GM12878 (cell line): ENCODE measurements around the gene ZDHHC7.

ENCODE experiments used
- BHLHE40 ChIP-seq, 2 experiments: fragments of 450-650 bp in 1 of 2; IDR thresholded peaks; 2 replicates each; pipeline ENCODE4 v1.6.1; 2011 to 2017; ENCODE audit warnings: low read depth in 2 of 2, borderline replicate concordance in 1 of 2, improper control_type of control experiment in 1 of 2, low read length in 1 of 2, mild to moderate bottlenecking in 1 of 2
- CTCF ChIP-seq, 3 experiments: IDR thresholded peaks in 2 of 3; conservative IDR thresholded peaks in 1 of 3; 2 replicates each; pipeline ENCODE4 v1.5.1; 2011; ENCODE audit warnings: low read depth in 3 of 3, low read length in 3 of 3, mild to moderate bottlenecking in 3 of 3, control low read depth in 2 of 3, moderate library complexity in 2 of 3, inconsistent platforms in 1 of 3, mixed read lengths in 1 of 3; ENCODE audit not compliant: control insufficient read depth in 2 of 3, insufficient read depth in 1 of 3; ENCODE audit errors: extremely low read depth in 1 of 3
- ESRRA ChIP-seq: IDR thresholded peaks from 2 replicates; pipeline ENCODE4 v1.6.1; 2012; ENCODE audit warnings: mild to moderate bottlenecking, low read length, improper control_type of control experiment
- EZH2 ChIP-seq: IDR thresholded peaks from 2 replicates; pipeline ENCODE4 v1.6.1; 2012; ENCODE audit warnings: low read depth, mild to moderate bottlenecking, control low read depth, inconsistent platforms, low read length, borderline replicate concordance; ENCODE audit not compliant: control insufficient read depth
- GABPA ChIP-seq: IDR thresholded peaks from 2 replicates; pipeline ENCODE4 v1.6.1; 2014; ENCODE audit warnings: antibody characterized with exemption, low read depth, mild to moderate bottlenecking, inconsistent platforms
- HDGF ChIP-seq: fragments of 450-650 bp; IDR thresholded peaks from 2 replicates; pipeline ENCODE4 v1.6.1; 2016; ENCODE audit warnings: antibody characterized with exemption
- JUNB ChIP-seq: IDR thresholded peaks from 2 replicates; pipeline ENCODE4 v1.6.1; 2016; ENCODE audit warnings: antibody characterized with exemption, mild to moderate bottlenecking
- KLF5 ChIP-seq: fragments of 450-650 bp; IDR thresholded peaks from 2 replicates; pipeline ENCODE4 v1.6.1; 2014; ENCODE audit warnings: mild to moderate bottlenecking; ENCODE audit not compliant: partially characterized antibody
- MAX ChIP-seq: IDR thresholded peaks from 2 replicates; pipeline ENCODE4 v1.6.1; 2012; ENCODE audit warnings: low read depth, low read length, improper control_type of control experiment
- SIN3A ChIP-seq: IDR thresholded peaks from 2 replicates; pipeline ENCODE4 v1.6.1; 2012; ENCODE audit warnings: low read depth, low read length, improper control_type of control experiment

GRCh38 chr16:85010931-85011845 lies at the start of gene ZDHHC7:
- TF ChIP-seq KLF5 (peak; percentile 70), HDGF (no peak), JUNB (no peak), ESRRA (no peak), BHLHE40 (IDR thresholded peaks at IDR 0.05; ENCODE audit: borderline replicate concordance in 1 of 2, low read depth in 2 of 2, low read length in 1 of 2) (peak; percentile 10 to 59; a peak in 1 of 4 replicates), MAX (no peak), EZH2 (no peak), SIN3A (no peak), CTCF (IDR thresholded peaks at IDR 0.05 in 2 of 3, conservative IDR thresholded peaks at IDR 0.05 in 1 of 3; ENCODE audit: control insufficient read depth in 2 of 3, extremely low read depth in 1 of 3, insufficient read depth in 1 of 3, low read depth in 3 of 3, low read length in 3 of 3) (peak in 1 of 3 experiments; percentile 10; a peak in 1 of 6 replicates), GABPA (peak; percentile 91)
